Kasumi-1 (cell line): ENCODE results near the gene ZP3.
"Not testable (repeated sequence)": the region's sequence is repeated elsewhere in the genome, so short reads cannot be mapped to it uniquely, and the experiment has no call there.

Source experiments
- DNase-seq, 2 experiments: peaks; one replicate each; lab custom pipeline; 2025; lab: John Stamatoyannopoulos, UW

ZP3 gene

DNA sequence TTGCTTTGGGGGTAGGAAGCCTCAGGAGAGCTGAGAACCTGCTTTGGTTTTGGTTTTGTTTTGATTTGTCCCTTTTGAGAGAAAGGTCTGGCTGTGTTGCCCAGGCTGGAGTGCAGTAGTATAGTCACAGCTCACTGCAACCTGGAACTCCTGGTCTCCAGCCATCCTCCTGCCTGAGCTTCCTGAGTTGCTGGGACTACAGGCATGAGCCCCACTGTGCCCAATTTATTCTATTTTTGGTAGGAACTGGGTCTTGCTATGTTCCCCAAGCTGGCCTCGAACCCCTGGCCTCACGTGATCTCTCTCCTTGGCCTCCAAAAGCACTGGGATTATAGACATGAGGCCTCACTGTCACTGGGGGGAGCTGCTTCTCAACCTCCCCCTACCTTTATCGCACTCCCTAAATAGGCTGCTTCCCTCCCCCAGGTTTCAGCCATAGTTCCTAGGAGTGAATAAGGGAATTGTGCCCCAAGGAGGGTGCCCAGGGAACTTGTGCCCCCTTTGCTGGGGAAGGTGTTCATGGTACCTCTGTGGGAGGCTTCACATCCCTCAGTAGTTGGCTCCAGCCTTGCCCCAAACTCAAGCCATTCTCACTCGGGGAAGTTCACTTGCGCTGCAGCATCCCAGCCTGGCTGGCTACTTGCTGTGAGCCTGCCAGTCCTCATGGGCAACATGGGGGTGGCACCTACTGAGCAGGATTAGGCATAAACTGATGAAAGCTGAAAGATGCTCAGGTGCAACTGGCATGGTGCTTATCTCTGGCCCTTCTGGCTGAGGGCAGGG, 18.1 kb downstream of the ZP3 start:
- DNase-seq: not testable (repeated sequence)

DNA sequence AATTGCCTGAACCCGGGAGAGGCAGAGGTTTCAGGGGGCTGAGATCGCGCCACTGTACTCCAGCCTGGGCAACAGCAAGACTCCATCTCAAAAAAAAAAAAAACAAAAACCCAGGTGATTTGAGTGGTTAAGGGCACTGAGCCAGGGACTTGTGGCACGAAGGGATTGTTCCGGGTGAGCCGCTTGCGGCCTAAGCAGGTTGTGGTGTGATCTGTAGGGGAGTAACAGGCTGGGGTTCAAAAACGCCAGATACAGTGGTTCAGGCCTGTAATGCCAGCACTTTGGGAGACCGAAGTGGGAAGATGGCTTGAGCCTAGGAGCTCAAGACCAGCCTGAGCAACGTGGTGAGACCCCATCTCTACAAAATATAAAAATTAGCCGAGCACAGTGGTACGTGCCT, 19.1 kb downstream of the ZP3 start:
- not testable (repeated sequence) for DNase-seq

DNA sequence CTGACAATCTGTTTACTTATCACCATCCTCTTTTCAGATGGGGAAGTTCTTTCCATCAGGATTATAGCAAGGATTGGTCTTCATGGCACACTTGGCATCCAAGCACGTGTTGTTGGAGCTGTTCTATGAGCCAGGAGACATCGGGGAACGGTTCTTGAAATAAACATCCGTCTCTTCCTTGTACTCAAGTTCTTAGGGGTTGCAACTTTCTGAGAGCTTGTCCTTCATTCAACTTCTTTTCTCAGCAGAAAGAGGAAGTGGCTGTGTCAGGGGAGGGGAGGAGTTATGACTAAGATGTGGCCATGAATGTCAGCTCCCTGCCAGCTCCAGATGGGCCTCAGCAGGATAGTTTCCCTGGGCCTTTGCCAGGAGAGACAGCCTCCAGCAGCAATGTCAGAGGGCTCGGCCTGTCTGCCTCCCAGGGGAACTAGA, 20.8 kb downstream of the ZP3 start:
- peak; percentile 58 to 70 for DNase-seq

- not testable (repeated sequence) for DNase-seq
Observed at GRCh38 chr7:76457017-76457416, 32.3 kb downstream of the ZP3 start.

DNA sequence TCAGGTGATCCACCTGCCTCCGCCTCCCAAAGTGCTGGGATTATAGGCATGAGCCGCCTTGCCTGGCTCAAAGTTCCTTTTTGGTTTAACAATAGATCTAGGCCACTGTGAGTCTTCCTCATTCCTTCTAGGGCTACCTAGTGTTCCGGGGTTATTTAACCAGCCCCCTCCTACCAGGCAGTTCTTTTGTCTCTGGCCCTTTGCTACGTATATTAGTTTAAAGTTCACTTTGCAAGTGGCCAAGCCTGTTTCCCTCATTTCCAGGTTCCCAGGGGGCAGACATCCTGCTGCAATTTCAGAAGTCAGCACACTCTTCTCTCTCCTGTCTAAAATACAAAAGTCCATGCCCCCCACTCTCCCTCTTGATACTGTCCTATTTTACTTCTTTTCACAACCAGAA, 33.8 kb downstream of the ZP3 start:
- DNase-seq: not testable (repeated sequence)

DNA sequence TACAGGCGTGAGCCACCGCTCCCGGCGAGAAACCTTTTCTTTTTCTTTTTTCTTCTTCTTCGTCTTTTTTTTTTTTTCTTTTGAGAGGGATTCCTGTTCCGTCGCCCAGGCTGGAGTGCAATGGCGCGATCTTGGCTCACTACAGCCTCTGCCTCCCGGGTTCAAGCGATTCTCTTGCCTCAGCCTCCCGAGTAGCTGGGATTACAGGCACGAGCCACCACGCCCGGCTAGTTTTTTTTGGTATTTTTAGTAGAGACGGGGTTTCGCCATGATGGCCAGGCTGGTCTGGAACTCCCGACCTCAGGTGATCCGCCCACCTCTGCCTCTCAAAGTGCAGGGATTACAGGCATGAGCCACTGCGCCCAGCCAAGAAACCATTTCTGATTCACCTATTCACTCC, 36.0 kb downstream of the ZP3 start:
- not testable (repeated sequence) for DNase-seq

DNA sequence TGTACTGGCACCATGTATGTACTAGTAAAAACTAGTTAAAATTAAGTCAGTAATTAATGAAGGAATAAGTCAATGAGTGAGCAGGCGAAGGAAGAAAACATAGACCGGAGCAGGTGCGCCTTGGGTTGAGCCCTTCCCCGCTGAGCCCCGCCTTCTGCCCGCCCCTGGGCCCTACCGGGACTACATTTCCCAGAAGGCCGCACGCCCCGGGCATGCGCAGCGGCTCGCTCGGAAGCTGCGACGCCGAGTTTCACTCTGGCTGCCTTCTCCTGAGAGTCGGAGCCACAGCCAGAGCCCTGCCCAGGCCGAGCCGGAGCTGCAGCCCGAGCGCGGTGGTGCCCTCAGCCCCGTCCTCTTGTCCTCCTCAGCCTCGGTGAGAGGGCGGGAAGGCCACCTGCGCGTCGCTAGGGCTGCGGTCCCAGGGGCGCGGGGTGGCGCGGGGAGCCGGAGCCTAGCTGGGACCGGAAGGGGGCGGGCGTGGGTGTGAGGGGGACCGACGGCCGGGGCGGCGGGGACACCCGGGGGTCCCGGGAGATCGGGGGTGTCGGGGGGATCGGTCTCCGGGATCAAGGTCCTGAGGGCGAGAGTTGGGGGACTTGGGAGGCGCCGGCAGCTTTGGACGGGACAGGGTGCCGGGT, 36.8 kb downstream of the ZP3 start, which contains the start of gene DTX2:
TSS of gene DTX2 (plus strand) at position 246 of the 638 bp plus-strand sequence. CDS start 18,801 bp downstream, outside the sequence.
- DNase-seq: not testable (repeated sequence)

DNA sequence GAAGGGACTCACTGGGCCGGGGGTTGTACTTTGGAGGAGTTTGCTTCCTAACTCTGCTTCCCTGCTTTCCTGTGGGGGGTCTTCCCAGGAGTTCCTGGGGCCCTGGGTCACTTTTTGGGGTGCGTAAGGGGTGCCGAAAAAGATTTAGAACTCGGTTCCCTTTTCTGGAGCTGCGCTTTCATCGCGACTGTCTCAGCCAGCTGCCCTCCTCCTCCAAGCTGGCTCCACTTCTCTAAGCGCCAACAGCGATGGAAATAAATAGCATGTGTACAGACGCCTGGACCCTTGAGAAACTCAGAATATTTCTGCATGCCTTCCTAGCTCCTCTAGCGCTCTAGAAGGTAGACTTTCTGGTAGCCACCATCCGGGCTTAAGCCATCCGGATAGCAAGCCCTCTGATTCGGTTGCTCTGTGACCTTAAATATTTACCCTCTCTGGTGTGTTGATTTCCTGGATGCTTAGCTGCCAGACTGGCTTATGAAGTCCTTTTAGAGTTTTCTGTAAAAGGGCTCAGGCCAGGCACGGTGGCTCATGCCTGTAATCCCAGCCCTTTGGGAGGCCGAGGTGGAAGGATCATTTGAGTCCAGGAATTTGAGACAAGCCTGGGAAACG, 37.6 kb downstream of the ZP3 start:
- DNase-seq: not testable (repeated sequence)

GRCh38 chr7:76464959-76465358, 40.2 kb downstream of the ZP3 start:
- not testable (repeated sequence) for DNase-seq

- DNase-seq: not testable (repeated sequence)
Observed at GRCh38 chr7:76465950-76466349, 41.2 kb downstream of the ZP3 start.

GRCh38 chr7:76467743-76468404, 43.1 kb downstream of the ZP3 start:
- DNase-seq: not testable (repeated sequence)

- DNase-seq: not testable (repeated sequence)
Observed at GRCh38 chr7:76471556-76472221, 46.9 kb downstream of the ZP3 start.

DNA sequence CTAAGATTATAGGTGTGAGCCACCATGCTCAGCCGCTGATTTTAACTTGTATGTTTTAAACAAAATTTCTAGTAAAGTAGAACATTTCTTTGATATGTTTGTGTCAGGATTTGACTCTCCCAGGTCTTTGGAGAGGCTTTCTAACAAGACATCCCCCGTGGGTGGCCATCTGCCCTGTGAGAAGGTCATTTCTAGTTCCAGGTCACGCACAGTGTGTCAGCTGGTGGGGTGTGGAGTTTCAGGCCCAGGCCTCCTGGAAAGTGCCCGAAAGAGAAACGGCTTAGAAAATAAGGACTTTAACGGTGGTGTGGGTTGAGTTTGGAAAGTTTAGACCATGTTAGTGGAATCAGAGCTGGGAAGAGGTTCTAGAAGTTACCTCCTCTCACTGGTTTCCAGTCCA, 48.3 kb downstream of the ZP3 start:
- not testable (repeated sequence) for DNase-seq

- not testable (repeated sequence) for DNase-seq
Observed at GRCh38 chr7:76476280-76476679, 51.5 kb downstream of the ZP3 start.

DNA sequence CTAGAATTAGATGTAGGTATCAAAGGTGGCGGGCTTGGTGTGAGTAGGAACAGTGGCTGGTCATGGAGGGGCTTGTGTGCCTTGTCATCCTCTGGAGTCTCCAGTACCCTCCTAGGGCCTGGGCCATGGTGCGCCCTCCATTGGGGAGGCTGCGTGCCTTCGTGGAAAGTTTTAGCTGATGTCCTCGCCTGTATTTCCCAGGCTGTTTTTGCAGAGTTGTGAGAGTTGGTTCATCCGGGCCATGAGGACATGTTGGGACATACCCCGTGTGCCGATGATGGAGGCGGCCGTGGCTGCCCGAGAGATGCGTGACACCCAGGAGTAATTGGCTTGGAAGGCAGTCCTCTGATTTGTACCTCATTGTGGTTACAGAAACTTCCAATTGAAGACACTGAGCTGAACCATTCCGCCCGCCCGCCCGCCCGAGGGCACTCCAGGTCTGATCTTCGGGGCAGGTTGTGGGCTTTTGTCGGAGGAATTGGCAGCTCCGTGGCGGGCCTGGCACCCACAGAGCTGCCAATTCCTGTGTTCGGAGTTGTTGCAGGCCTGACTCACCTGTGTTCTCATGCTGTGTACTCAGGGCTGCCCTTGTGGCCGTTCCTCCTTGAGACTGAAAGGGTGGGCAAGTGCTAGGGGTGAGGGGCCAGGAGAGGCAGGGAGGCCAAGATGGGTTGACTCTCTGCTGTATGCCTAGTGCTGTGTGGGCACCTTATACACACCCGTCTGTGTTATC, 52.2 kb downstream of the ZP3 start:
- not testable (repeated sequence) for DNase-seq

- not testable (repeated sequence) for DNase-seq
Observed at GRCh38 chr7:76479628-76480027, 54.9 kb downstream of the ZP3 start.

DNA sequence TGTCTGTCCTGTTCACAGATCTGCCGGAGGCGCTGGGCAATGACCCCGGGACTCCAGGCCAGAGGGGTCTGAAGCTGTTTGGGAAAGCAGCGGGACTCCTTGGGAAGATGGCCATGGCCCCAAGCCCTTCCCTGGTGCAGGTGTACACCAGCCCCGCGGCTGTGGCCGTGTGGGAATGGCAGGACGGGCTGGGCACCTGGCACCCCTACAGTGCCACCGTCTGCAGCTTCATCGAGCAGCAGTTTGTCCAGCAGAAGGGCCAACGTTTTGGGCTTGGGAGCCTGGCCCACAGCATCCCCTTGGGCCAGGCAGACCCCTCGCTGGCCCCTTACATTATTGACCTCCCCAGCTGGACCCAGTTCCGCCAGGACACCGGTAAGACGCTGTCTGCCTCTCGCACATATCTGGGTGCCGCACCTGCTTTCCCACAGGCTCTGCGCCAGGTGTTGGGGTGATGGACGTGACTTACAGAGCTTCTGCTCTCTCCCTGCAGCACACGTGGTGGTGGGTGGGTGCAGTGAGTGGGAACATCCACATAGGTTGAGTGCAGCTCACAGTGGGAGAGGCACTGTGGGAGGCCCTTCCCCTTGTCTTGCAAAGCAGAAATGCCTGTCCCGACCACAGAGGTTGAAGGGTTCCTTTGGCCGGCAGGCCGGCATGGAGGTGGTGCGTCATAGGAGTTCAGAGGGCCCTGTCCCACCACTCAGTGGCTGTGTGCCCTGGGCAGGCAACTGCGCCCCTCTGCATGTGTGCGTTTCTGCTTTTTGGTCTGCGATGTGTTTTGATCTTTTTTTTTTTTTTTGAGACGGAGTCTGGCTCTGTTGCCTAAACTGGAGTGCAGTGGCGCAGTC, 55.9 kb downstream of the ZP3 start:
- not testable (repeated sequence) for DNase-seq

GRCh38 chr7:76482660-76483059, 57.9 kb downstream of the ZP3 start:
- DNase-seq: not testable (repeated sequence)

DNA sequence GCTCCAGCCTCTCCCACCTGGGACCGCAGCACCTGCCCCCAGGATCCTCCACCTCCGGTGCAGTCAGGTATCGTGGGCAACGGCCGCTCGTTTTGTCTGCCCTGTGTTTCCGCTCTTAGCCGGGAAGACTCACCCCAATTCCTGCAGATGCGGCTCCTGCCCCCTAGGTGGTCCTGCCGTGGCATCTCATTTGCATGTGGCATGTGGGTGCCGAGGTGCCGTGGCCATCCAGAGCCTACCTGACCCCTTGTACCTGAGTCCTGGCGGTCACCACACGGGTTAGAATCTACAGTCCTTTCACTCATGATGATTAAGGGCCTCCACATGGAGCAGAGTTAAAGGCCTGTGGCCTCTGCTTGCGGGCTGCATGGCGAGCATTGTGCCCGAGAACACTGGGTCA, 58.3 kb downstream of the ZP3 start:
- not testable (repeated sequence) for DNase-seq

GRCh38 chr7:76484456-76484855, 59.7 kb downstream of the ZP3 start:
- not testable (repeated sequence) for DNase-seq
